Erythroblast (primary cell): ENCODE data around the gene SRPK2.
"Not testable (repeated sequence)": the region's sequence is repeated elsewhere in the genome, so short reads cannot be mapped to it uniquely, and the experiment has no call there.

Source experiments
- DNase-seq, 2 experiments: peaks; one replicate each; lab custom pipeline; 2025; lab: John Stamatoyannopoulos, UW
- GATA1 ChIP-seq: IDR thresholded peaks from 2 replicates; pipeline ENCODE4 v1.6.1; 2011; ENCODE audit warnings: low read depth, mild to moderate bottlenecking, control low read depth, low read length, moderate library complexity
- POLR2A ChIP-seq: IDR thresholded peaks from 2 replicates; pipeline ENCODE4 v1.6.1; 2011; ENCODE audit warnings: mild to moderate bottlenecking, low read length

The SRPK2 gene

GRCh38 chr7:105355701-105356100 lies 33.0 kb downstream of the SRPK2 start:
- TF ChIP-seq POLR2A = no peak
- TF ChIP-seq GATA1 = no peak
- no peak for DNase-seq

GRCh38 chr7:105354383-105354782 lies 34.3 kb downstream of the SRPK2 start:
- TF ChIP-seq GATA1 (no peak), POLR2A (no peak)
- no peak for DNase-seq

GRCh38 chr7:105353752-105354328 lies 34.9 kb downstream of the SRPK2 start:
- DNase-seq = peak; percentile 24 to 38
- no peak for TF ChIP-seq POLR2A
- TF ChIP-seq GATA1 = no peak

GRCh38 chr7:105352901-105353668 lies 35.6 kb downstream of the SRPK2 start:
- no peak for TF ChIP-seq GATA1
- TF ChIP-seq POLR2A = no peak
- no peak for DNase-seq

GRCh38 chr7:105352018-105352612 lies 36.6 kb downstream of the SRPK2 start:
- TF ChIP-seq GATA1 (no peak), POLR2A (no peak)
- DNase-seq = peak; percentile 13 to 19

GRCh38 chr7:105350906-105351305 lies 37.8 kb downstream of the SRPK2 start:
- TF ChIP-seq GATA1 (no peak), POLR2A (no peak)
- no peak for DNase-seq

GRCh38 chr7:105348177-105348576 lies 40.5 kb downstream of the SRPK2 start:
- not testable (repeated sequence) for DNase-seq

- no peak for TF ChIP-seq POLR2A
- TF ChIP-seq GATA1 = no peak
- no peak for DNase-seq
Measured at GRCh38 chr7:105346593-105347322, 42.0 kb downstream of the SRPK2 start.

- DNase-seq = no peak
- TF ChIP-seq GATA1 = no peak
- TF ChIP-seq POLR2A = no peak
Measured at GRCh38 chr7:105346138-105346537, 42.6 kb downstream of the SRPK2 start.

- DNase-seq = no peak
- TF ChIP-seq GATA1 = no peak
- no peak for TF ChIP-seq POLR2A
Measured at GRCh38 chr7:105345725-105346124, 43.0 kb downstream of the SRPK2 start.

GRCh38 chr7:105345003-105345402 lies 43.7 kb downstream of the SRPK2 start:
- DNase-seq = no peak
- TF ChIP-seq POLR2A (no peak), GATA1 (no peak)

- TF ChIP-seq POLR2A = no peak
- TF ChIP-seq GATA1 = no peak
- DNase-seq = no peak
Measured at GRCh38 chr7:105339404-105340323, 49.1 kb downstream of the SRPK2 start.

GRCh38 chr7:105337529-105337928 lies 51.2 kb downstream of the SRPK2 start:
- DNase-seq = no peak
- TF ChIP-seq GATA1 (no peak), POLR2A (no peak)
